ENCODE measurements around the gene AFMID.

The AFMID gene

GRCh38 chr17:78164748-78165607 lies 22.2 kb upstream of the AFMID start:
- TF ChIP-seq ZFX (IDR thresholded peaks at IDR 0.05; ENCODE audit: borderline replicate concordance) (no peak), CTCF (IDR thresholded peaks at IDR 0.05) (no peak)
- no peak overlapping the region for H3K27ac ChIP-seq

- TF ChIP-seq ZFX (IDR thresholded peaks at IDR 0.05; ENCODE audit: borderline replicate concordance) (no peak), CTCF (IDR thresholded peaks at IDR 0.05) (no peak)
- no peak overlapping the region for H3K27ac ChIP-seq
These were observed 20.7 kb upstream of the AFMID start for GRCh38 chr17:78166416-78166815.

- peak within 1 kb of the TSS; percentile 98 for H3K27ac ChIP-seq
- no peak for TF ChIP-seq ZFX (IDR thresholded peaks at IDR 0.05; ENCODE audit: borderline replicate concordance)
- no peak for TF ChIP-seq CTCF (IDR thresholded peaks at IDR 0.05)
These were observed 18.8 kb upstream of the AFMID start, which contains the start of gene SYNGR2 for GRCh38 chr17:78168242-78168902. SYNGR2 (plus strand) TSS chr17:78168581; CDS start chr17:78168617, 36 bp downstream.

GRCh38 chr17:78168903-78169793 lies 18.0 kb upstream of the AFMID start:
- peak overlapping the region; percentile 98 for H3K27ac ChIP-seq
- no peak for TF ChIP-seq CTCF (IDR thresholded peaks at IDR 0.05)
- TF ChIP-seq ZFX (IDR thresholded peaks at IDR 0.05; ENCODE audit: borderline replicate concordance), result no peak

GRCh38 chr17:78170692-78171590 lies 16.2 kb upstream of the AFMID start:
- no peak for TF ChIP-seq ZFX (IDR thresholded peaks at IDR 0.05; ENCODE audit: borderline replicate concordance)
- TF ChIP-seq CTCF (IDR thresholded peaks at IDR 0.05), result no peak
- peak overlapping the region; percentile 98 for H3K27ac ChIP-seq

- peak overlapping the region; percentile 98 for H3K27ac ChIP-seq
These were observed 15.4 kb upstream of the AFMID start for GRCh38 chr17:78171591-78172248.

Measured in 22Rv1 (cell line).